Spleen (tissue), 11 donors: ENCODE data around the gene ROGDI. TPM values are rescaled to one million over a fixed set of nuclear protein-coding genes. Genes with fewer than 3 reads are reported as not detected.

Source experiments
- DNase-seq: peaks from one replicate; pipeline ENCODE4 v3.0.0-alpha.2; 2020
- H3K27ac ChIP-seq, 8 donors: fragments of 200-600 bp; sonication (generic) in 7 of 8; 1 replicate in 4 of 8; 2 replicates in 4 of 8; pipeline versions ENCODE4 v1.5.0 to v1.8.0; 2016 to 2021; ENCODE audit warnings: inconsistent platforms in 4 of 8, mild to moderate bottlenecking in 4 of 8, moderate library complexity in 1 of 8
- H3K27me3 ChIP-seq, 7 donors: fragments of 200-600 bp; sonication (generic) in 6 of 7; replicated peaks in 1 of 7; 1 replicate in 4 of 7; 2 replicates in 3 of 7; pipeline versions ENCODE4 v1.5.0 to v1.8.0; 2016 to 2021; ENCODE audit warnings: inconsistent platforms in 3 of 7, mild to moderate bottlenecking in 1 of 7
- H3K36me3 ChIP-seq, 6 donors: fragments of 200-600 bp; sonication (generic) in 5 of 6; 1 replicate in 4 of 6; 2 replicates in 2 of 6; pipeline versions ENCODE4 v1.5.0 to v1.8.0; 2016 to 2021; ENCODE audit warnings: inconsistent platforms in 2 of 6
- H3K4me1 ChIP-seq, 6 donors: fragments of 200-600 bp; sonication (generic) in 5 of 6; 1 replicate in 3 of 6; 2 replicates in 3 of 6; pipeline versions ENCODE4 v1.5.0 to v1.8.0; 2016 to 2021; ENCODE audit warnings: inconsistent platforms in 3 of 6
- H3K4me3 ChIP-seq, 8 donors: fragments of 200-600 bp; sonication (generic) in 7 of 8; 1 replicate in 4 of 8; 2 replicates in 4 of 8; pipeline versions ENCODE4 v1.5.0 to v1.8.0; 2016 to 2021; ENCODE audit warnings: inconsistent platforms in 4 of 8, mild to moderate bottlenecking in 4 of 8, moderate library complexity in 2 of 8
- H3K9me3 ChIP-seq, 8 donors: fragments of 200-600 bp; sonication (generic) in 7 of 8; 1 replicate in 4 of 8; 2 replicates in 4 of 8; pipeline versions ENCODE4 v1.5.0 to v1.8.0; 2016 to 2021; ENCODE audit warnings: inconsistent platforms in 4 of 8
- CTCF ChIP-seq, 11 experiments: fragments of 200-600 bp in 7 of 11; fragments of 450-650 bp in 4 of 11; sonication (generic) in 4 of 11; IDR thresholded peaks in 8 of 11; conservative IDR thresholded peaks in 3 of 11; 1 replicate in 7 of 11; 2 replicates in 4 of 11; pipeline versions ENCODE4 v1.4.0 to v1.8.0; 2016 to 2021; ENCODE audit warnings: antibody characterized with exemption in 11 of 11, inconsistent platforms in 4 of 11, mild to moderate bottlenecking in 1 of 11
- POLR2A ChIP-seq, 3 donors: fragments of 450-650 bp; IDR thresholded peaks; one replicate each; pipeline ENCODE4 v1.5.1; 2017; ENCODE audit warnings: antibody characterized with exemption in 3 of 3, mild to moderate bottlenecking in 1 of 3
- POLR2AphosphoS5 ChIP-seq, 3 donors: sonication (generic); formaldehyde crosslinking; IDR thresholded peaks; one replicate each; pipeline ENCODE4 v1.5.1; 2017; ENCODE audit warnings: antibody characterized with exemption in 3 of 3
- WGBS, 5 donors: extraction: QIAGEN DNeasy Blood & Tissue Kit in 3 of 5; methylation state at CpG; one replicate each; pipeline versions ENCODE4 v1.1.5 to v1.1.7; 2013 to 2018; 5-methylcytosine and 5-hydroxymethylcytosine counted together
- intact Hi-C: fragments of 100-400 bp; cut with DNase I; formaldehyde crosslinking; loops from one replicate; pipeline ENCODE4 v1.15.0; 2023; ENCODE audit warnings: low total_unique reads
- polyA plus RNA-seq, 3 donors: library from polyadenylated mRNA; stranded (reverse); fragments of 200-250 nt; gene quantifications; one replicate each; pipeline ENCODE4 v1.2.1, GENCODE V29; 2013
- total RNA-seq, 7 donors: library from RNA; depleted of rRNA in 3 of 7; stranded (reverse); fragments of >200 nt in 3 of 7; fragmentation: NEBNext Ultra II Directional in 4 of 7; extraction: Animal tissue kit (Norgen Biotek cat#: 25700) in 4 of 7; gene quantifications; one replicate each; pipeline versions ENCODE4 v1.1.0 to v1.2.1, GENCODE V29; 2016 to 2021
- donor health status: healthy with polysubstance abuse.
- donor health status: DM: no; HTN: no; CAD: no; lungs with moderate emphysema.
- donor health status: DM: no; HTN: no; CAD: no.
- donor health status: Bipolar disorder and iron deficiency.
- donor health status: healthy.
- donor health status: DM: no; HTN: no; CAD: no.
- donor health status: DM: yes; HTN: yes; CAD: no.

ROGDI gene
- total and polyA plus RNA-seq, 10 donors, result 24.6 to 47.5 (median 31.9) TPM

- peaks cover 0 to 12% (median under 1%) of the 10 kb centered on the region in 6 donors for H3K36me3 ChIP-seq
- H3K9me3 ChIP-seq, result no peaks in the 10 kb centered on the region
- 61 to 72% (median 68%) methylated on average over 7 of the region's 7 CpGs for WGBS, 5 donors
- TF ChIP-seq CTCF (IDR thresholded peaks at IDR 0.05 in 8 of 11, conservative IDR thresholded peaks at IDR 0.05 in 3 of 11) (no peak), POLR2A (IDR thresholded peaks at IDR 0.05) (no peak), POLR2AphosphoS5 (IDR thresholded peaks at IDR 0.05) (no peak)
- no peak for DNase-seq
- intact Hi-C loops, result loop anchor here (5.0 kb wide), 1 partner anchor 33 kb away; the partner anchor contains the start of gene ROGDI
- H3K27ac ChIP-seq, result peak overlapping the region in 7 of 8 donors; percentile 68 to 95 (median 90)
- no peaks in the 10 kb centered on the region for H3K27me3 ChIP-seq
- H3K4me1 ChIP-seq, result peaks cover 24 to 47% (median 40%) of the 10 kb centered on the region in 6 donors
- peak overlapping the region in 7 of 8 donors; percentile 48 to 97 (median 85) for H3K4me3 ChIP-seq
Observed at GRCh38 chr16:4769306-4769638, 33.2 kb downstream of the ROGDI start.

- intact Hi-C loops, result loop anchor here (5.0 kb wide), 1 partner anchor 34 kb away; the partner anchor contains the start of gene ROGDI
- H3K27me3 ChIP-seq, result no peaks in the 10 kb centered on the region
- TF ChIP-seq POLR2AphosphoS5 (IDR thresholded peaks at IDR 0.05) (peak; percentile 90 to 93 (median 92)), POLR2A (IDR thresholded peaks at IDR 0.05) (peak in 1 of 3 donors; percentile 54), CTCF (IDR thresholded peaks at IDR 0.05 in 8 of 11, conservative IDR thresholded peaks at IDR 0.05 in 3 of 11) (peak in 1 of 11 experiments; percentile 25)
- 4 to 8% (median 5%) methylated on average over 35 to 48 of the region's 48 CpGs for WGBS, 5 donors
- no peaks in the 10 kb centered on the region for H3K9me3 ChIP-seq
- peak; percentile 96 for DNase-seq
- H3K36me3 ChIP-seq, result peaks cover 0 to 18% (median 5%) of the 10 kb centered on the region in 6 donors
- peak overlapping the region; percentile 36 to 97 (median 74) for H3K4me3 ChIP-seq
- H3K4me1 ChIP-seq, result peaks cover 24 to 52% (median 45%) of the 10 kb centered on the region in 6 donors
- peak overlapping the region; percentile 53 to 95 (median 88) for H3K27ac ChIP-seq
Observed at GRCh38 chr16:4768549-4769305, 33.7 kb downstream of the ROGDI start.

DNA sequence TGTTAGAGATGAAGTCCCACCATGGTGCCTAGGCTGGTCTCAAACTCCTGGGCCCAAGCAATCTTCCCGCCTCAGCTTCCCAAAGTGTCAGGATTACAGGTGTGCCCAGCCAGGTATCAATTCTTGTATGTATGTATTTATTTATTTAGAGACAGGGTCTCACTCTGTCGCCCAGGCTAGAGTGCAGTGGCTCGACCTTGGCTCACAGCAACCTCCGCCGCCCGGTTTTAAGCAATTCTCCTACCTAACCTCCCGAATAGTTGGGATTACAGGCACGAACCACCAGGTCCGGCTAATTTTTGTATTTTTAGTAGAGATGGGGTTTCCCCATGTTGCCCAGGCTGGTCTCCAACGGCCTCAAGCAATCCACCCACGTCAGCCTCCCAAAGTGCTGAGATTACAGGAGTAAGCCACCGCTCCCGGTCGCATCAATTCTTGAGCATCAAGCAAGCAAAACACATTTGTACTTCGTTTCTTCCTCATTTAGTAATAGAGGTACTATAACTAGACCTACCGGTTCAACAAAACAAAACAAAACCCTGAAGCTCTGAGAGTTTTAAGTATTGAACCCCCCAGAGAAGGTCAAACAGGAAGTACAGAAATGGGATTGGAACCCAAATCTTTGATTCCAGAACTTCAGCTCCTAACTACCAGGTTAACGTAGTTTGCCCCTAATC, 34.4 kb downstream of the ROGDI start:
- H3K36me3 ChIP-seq, result peaks cover 0 to 25% (median 11%) of the 10 kb centered on the region in 6 donors
- intact Hi-C loops, result loop anchor here (5.0 kb wide), 1 partner anchor 34 kb away; the partner anchor contains the start of gene ROGDI
- H3K4me3 ChIP-seq, result peak overlapping the region; percentile 36 to 99 (median 89)
- no peak for DNase-seq
- H3K9me3 ChIP-seq, result no peaks in the 10 kb centered on the region
- H3K27me3 ChIP-seq, result no peaks in the 10 kb centered on the region
- TF ChIP-seq POLR2AphosphoS5 (IDR thresholded peaks at IDR 0.05) (no peak), CTCF (IDR thresholded peaks at IDR 0.05 in 8 of 11, conservative IDR thresholded peaks at IDR 0.05 in 3 of 11) (no peak), POLR2A (IDR thresholded peaks at IDR 0.05) (no peak)
- H3K4me1 ChIP-seq, result peaks cover 24 to 59% (median 49%) of the 10 kb centered on the region in 6 donors
- WGBS, 5 donors, result 41 to 50% (median 47%) methylated on average over 17 of the region's 17 CpGs
- peak overlapping the region; percentile 53 to 95 (median 88) for H3K27ac ChIP-seq
